GM18517 (cell line): ENCODE data around the gene RTN4R.

ENCODE experiments used
- ATAC-seq: cut with Tn5 transposase; IDR thresholded peaks from one replicate; pipeline ENCODE4 v1.9.1; 2021; ENCODE audit warnings: mild to moderate bottlenecking, moderate library complexity; ENCODE audit not compliant: unreplicated experiment

RTN4R gene

DNA sequence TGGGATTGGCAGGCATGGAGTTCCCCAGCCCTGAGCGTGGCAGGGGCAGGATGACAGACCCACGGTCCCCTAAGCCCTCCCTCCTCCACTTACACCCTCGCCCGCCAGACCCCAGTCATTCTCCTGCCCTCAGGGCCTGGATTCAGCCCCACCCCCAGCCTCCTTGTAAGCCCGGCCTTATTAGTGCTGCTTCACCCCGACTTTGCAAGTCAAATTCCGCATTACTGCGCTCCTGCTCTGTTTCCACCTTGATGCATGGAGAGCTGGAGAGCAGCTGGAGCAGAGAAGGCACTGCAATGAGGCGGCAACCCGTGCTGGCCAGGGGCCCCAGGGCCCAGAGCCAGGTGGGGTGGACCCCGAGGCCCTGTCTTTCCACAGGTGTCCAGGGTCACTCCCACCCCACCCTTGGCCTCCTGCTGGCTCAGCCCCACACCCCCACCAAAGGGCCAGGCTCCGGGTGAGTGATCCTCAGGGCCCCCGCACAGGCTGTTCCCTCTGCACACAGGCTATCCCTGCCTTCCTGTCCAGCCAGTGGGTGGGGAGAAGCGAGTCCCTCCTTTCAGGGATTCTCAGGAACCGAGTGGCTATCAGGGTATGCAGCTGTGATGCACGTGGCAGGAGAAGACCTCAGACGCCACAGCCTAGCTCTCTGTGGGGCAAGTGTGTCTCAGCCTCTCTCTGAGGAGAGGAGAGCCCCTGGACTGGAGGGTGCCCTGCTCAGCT lies 36.4 kb downstream of the RTN4R start:
- ATAC-seq = no peak

- no peak for ATAC-seq
Observed at GRCh38 chr22:20230777-20231420, 37.2 kb downstream of the RTN4R start.

DNA sequence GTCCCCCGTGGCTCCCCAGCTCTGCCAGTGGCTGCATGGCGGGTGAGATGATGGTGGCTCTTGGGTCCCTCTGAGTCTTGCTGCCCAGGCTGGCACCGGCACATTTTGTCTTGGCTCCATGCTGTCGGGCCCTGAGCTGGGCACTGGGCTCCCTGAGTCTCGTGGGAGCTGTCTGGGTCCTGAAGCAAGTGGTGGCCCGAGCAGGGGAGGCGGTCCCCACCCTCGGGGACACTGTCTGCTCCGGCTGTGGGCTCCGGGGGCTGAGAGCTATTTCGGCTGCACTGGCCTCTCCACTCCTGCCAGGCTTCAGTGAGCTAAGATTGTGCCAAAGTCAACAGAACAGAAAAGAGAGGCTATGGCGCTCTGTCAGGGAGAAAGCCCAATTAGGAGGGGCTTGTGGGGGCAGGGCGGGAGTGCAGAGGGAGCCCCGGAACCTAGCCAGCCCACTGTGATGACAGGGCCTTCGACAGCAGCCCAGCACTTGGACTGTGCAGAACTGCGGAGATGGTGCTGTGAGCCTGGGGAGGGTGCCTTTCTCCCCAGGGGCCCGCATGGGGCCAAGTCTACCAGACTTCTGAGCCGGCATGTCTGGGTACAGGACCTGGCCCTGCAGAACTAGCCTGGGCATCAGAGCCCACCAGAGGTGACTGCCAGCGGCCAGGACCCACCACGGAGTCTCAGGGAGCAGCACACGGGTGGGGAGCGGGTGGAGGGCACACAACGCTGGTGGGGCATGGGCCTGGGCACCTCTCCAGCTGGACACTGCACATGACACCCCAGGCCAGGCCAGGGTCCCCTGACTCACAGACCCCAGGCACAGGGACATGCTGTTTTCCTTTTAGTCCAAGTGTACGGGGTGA lies 38.0 kb downstream of the RTN4R start:
- no peak for ATAC-seq

DNA sequence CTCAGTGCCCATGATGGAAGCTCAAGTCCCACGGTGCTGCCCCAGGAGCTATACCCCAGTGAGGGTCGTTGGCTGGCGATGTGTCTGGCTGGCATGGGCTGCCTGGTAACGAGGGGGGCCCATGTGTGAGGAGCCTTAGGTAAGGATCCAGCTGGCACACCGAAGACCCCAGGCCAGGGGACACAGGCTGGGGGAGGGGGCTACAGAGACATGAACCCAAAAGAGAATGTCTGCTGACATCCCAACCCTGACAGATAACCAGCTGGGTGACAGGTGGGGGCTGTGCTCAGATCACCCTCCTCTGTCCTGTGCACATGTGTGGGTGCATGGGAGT lies 39.2 kb downstream of the RTN4R start:
- no peak for ATAC-seq

- ATAC-seq = no peak
Observed at GRCh38 chr22:20228055-20228938, 39.8 kb downstream of the RTN4R start.

DNA sequence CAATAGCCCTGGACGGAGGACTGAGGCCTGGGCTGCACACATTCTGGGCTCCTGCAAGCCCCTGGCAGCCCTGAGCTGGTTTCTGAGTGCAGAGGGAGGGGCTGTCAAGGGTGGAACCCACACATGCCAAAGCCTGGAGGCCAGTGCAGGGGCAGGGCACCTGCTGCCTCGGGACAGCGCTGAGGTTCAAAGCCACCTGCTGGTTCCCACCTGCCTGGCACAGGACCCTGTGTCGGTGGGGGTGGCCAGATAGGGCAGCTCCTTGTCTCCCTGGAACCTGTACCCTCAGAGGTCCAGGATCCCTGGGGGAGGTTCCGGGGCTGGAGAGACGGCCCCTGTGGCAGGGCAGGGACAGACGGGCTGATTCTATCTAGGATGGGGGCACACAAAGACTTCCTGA lies 40.8 kb downstream of the RTN4R start:
- no peak for ATAC-seq

GRCh38 chr22:20226760-20227350 lies 41.3 kb downstream of the RTN4R start:
- no peak for ATAC-seq

- no peak for ATAC-seq
Observed at GRCh38 chr22:20226077-20226716, 41.9 kb downstream of the RTN4R start.

- no peak for ATAC-seq
Observed at GRCh38 chr22:20225693-20225966, 42.5 kb downstream of the RTN4R start.

GRCh38 chr22:20224917-20225692 lies 43.0 kb downstream of the RTN4R start:
- no peak for ATAC-seq

DNA sequence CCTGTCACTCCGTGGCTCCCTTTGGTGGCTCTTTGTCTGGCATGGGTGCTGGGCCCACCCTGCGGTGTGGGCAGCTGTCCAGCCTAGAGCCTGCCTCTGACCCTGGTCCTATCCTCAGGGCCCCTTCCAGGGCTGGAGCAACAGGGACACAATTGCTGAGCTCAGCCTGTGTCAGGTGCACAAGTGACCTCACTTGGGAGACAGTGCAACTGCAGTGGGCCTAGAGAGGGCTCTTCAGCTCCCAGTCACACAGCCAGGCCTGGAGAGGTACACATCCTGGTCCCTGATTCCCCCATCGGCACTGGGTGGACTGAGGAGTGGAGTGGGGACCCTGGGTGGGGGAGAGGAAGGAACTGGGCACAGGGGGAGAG lies 43.9 kb downstream of the RTN4R start:
- no peak for ATAC-seq

- no peak for ATAC-seq
Observed at GRCh38 chr22:20223421-20224255, 44.5 kb downstream of the RTN4R start.

- no peak for ATAC-seq
Observed at GRCh38 chr22:20222764-20223420, 45.2 kb downstream of the RTN4R start.

- ATAC-seq = no peak
Observed at GRCh38 chr22:20221421-20222340, 46.4 kb downstream of the RTN4R start.

DNA sequence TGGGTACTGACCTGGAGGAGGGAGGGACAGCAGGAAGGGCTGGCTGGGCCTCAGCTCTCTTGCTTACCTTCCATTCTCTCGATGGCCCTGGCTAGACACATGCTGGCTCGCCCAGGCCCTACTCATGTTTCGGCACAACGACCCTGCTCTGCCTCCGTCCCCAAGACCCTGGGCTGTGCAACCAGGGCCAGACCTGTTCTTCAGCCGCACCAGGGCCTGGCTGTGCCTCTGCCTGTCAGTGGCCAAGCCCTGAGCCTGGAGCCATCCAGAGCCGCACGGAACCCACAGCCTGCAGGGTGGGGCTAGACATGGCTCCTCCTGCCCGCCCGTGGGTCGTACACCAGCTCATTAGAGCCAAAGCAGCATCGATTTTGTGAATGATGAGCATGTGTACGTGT lies 47.5 kb downstream of the RTN4R start:
- no peak for ATAC-seq

DNA sequence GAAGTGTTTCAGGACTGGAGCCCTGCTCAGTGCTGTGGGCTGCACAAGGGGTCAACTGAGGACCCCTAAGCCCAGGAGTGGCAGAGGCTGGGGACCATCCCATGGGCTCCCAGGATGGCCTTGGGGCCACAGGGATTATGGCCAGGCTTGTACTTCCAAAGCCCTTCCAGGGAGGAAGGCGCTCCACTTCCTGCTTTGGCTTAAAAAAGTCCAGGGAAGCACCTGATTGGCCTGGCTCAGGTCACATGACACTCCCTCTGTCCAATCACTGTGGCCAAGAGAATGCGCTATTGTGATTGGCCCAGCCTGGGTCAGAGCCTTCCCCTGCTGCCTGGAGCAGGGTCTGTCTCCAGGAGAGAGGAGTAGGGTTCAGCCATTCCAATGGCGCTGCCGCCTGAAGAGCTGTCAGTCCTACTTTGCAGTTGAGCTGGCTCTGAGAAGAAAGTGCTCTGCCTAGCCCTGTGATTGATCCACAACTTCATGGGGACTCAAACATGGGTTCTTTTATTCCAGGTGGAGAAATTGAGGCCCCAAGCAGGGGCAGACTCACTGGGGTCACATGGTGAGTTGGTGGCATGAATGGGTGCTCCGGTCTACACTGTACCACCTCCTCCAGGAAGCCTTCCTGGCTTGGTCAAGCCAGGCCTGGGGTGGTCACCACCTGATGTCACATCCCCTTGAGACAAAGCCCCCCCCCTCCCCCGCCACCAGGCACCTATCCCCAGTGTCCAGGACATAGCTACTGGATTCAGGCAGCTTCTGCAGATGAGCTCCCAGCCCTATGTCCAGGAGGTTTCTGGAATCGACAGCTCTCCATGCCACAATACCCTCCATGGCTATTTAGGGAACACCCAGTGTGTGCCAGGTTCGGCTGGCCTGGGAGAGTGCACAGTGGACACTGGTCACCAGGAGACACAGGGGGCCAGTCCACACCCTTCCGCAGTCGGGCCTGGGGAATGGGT lies 48.2 kb downstream of the RTN4R start:
- ATAC-seq = no peak
